GM19324 (cell line): Measurements from ENCODE around the gene TMEM81.

Experiments used
- ATAC-seq: cut with Tn5 transposase; IDR thresholded peaks from one replicate; pipeline ENCODE4 v1.9.1; 2021; ENCODE audit warnings: mild to moderate bottlenecking, moderate library complexity; ENCODE audit not compliant: unreplicated experiment, low FRiP score

TMEM81 gene

GRCh38 chr1:205061665-205062069 is 22.6 kb downstream of the TMEM81 start:
- no peak for ATAC-seq

- ATAC-seq, result no peak
These were observed 23.0 kb downstream of the TMEM81 start for GRCh38 chr1:205061227-205061626.

- ATAC-seq, result no peak
These were observed 23.5 kb downstream of the TMEM81 start for GRCh38 chr1:205060746-205061145.

GRCh38 chr1:205059660-205060059 is 24.6 kb downstream of the TMEM81 start:
- no peak for ATAC-seq

GRCh38 chr1:205058853-205059252 is 25.4 kb downstream of the TMEM81 start:
- no peak for ATAC-seq

GRCh38 chr1:205057808-205058575 is 26.3 kb downstream of the TMEM81 start:
- no peak for ATAC-seq

- ATAC-seq, result no peak
These were observed 27.2 kb downstream of the TMEM81 start for GRCh38 chr1:205056956-205057568.

- ATAC-seq, result no peak
These were observed 28.1 kb downstream of the TMEM81 start for GRCh38 chr1:205056188-205056611.

- no peak for ATAC-seq
These were observed 30.2 kb downstream of the TMEM81 start for GRCh38 chr1:205054013-205054412.

GRCh38 chr1:205053296-205053695 is 31.0 kb downstream of the TMEM81 start:
- ATAC-seq, result no peak

GRCh38 chr1:205052690-205053089 is 31.6 kb downstream of the TMEM81 start:
- ATAC-seq, result no peak

GRCh38 chr1:205049479-205049878 is 34.8 kb downstream of the TMEM81 start:
- no peak for ATAC-seq

GRCh38 chr1:205048382-205048781 is 35.9 kb downstream of the TMEM81 start:
- no peak for ATAC-seq

- no peak for ATAC-seq
These were observed 36.5 kb downstream of the TMEM81 start for GRCh38 chr1:205047764-205048231.

- ATAC-seq, result no peak
These were observed 37.4 kb downstream of the TMEM81 start for GRCh38 chr1:205046870-205047269.

- no peak for ATAC-seq
These were observed 39.1 kb downstream of the TMEM81 start for GRCh38 chr1:205045146-205045545.

GRCh38 chr1:205044741-205045140 is 39.5 kb downstream of the TMEM81 start:
- no peak for ATAC-seq

- ATAC-seq, result no peak
These were observed 40.4 kb downstream of the TMEM81 start for GRCh38 chr1:205043866-205044265.

- ATAC-seq, result no peak
These were observed 41.1 kb downstream of the TMEM81 start, which contains the start of gene CNTN2 for GRCh38 chr1:205042911-205043806. Gene CNTN2, plus strand, starts transcription at chr1:205043212. Its CDS starts 9,974 bp downstream, at chr1:205053186.

- ATAC-seq, result no peak
These were observed 42.0 kb downstream of the TMEM81 start for GRCh38 chr1:205041998-205042910.
